Suprapubic skin (tissue), 4 donors: ENCODE measurements around the gene RPS10.

ENCODE experiments used
- POLR2A ChIP-seq, 2 donors: fragments of 450-650 bp; IDR thresholded peaks; one replicate each; pipeline ENCODE4 v1.6.1; 2017; ENCODE audit warnings: antibody characterized with exemption in 2 of 2, mild to moderate bottlenecking in 2 of 2, moderate library complexity in 2 of 2
- POLR2AphosphoS5 ChIP-seq, 3 donors: sonication (generic); formaldehyde crosslinking; IDR thresholded peaks; one replicate each; pipeline ENCODE4 v1.6.1; 2017; ENCODE audit warnings: antibody characterized with exemption in 3 of 3
- TF ChIP-seq, protein P1 (sequence below), 2 donors: fragments of 200-600 bp in 1 of 2; fragments of 450-650 bp in 1 of 2; sonication (generic) in 1 of 2; IDR thresholded peaks; one replicate each; pipeline ENCODE4 v1.5.1; 2016 to 2019; ENCODE audit warnings: antibody characterized with exemption in 2 of 2, mild to moderate bottlenecking in 1 of 2, moderate library complexity in 1 of 2

GRCh38 chr6:34378470-34378869, 47.4 kb downstream of the RPS10 start:
- TF ChIP-seq, protein P1, sequence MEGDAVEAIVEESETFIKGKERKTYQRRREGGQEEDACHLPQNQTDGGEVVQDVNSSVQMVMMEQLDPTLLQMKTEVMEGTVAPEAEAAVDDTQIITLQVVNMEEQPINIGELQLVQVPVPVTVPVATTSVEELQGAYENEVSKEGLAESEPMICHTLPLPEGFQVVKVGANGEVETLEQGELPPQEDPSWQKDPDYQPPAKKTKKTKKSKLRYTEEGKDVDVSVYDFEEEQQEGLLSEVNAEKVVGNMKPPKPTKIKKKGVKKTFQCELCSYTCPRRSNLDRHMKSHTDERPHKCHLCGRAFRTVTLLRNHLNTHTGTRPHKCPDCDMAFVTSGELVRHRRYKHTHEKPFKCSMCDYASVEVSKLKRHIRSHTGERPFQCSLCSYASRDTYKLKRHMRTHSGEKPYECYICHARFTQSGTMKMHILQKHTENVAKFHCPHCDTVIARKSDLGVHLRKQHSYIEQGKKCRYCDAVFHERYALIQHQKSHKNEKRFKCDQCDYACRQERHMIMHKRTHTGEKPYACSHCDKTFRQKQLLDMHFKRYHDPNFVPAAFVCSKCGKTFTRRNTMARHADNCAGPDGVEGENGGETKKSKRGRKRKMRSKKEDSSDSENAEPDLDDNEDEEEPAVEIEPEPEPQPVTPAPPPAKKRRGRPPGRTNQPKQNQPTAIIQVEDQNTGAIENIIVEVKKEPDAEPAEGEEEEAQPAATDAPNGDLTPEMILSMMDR (IDR thresholded peaks at IDR 0.05): no peak
- TF ChIP-seq POLR2AphosphoS5 (IDR thresholded peaks at IDR 0.05) (no peak), POLR2A (IDR thresholded peaks at IDR 0.05) (no peak)
